MM.1S (cell line): Measurements from ENCODE around the gene TSPAN33.

ENCODE experiments used
- DNase-seq: peaks from one replicate; pipeline ENCODE4 v3.0.0-alpha.2; 2015
- H2AFZ ChIP-seq: fragments of 300-600 bp; sonication (generic); 2 replicates; pipeline ENCODE4 v1.6.0; 2016; ENCODE audit warnings: antibody characterized with exemption, low read length
- H3F3A ChIP-seq: fragments of 300-600 bp; sonication (generic); 2 replicates; pipeline ENCODE4 v1.6.1; 2016; ENCODE audit warnings: mild to moderate bottlenecking, antibody characterized with exemption, low read length, moderate library complexity, mixed read lengths; ENCODE audit not compliant: insufficient read depth
- H3K27ac ChIP-seq: fragments of 300-600 bp; sonication (generic); 2 replicates; pipeline ENCODE4 v1.5.1; 2016; ENCODE audit warnings: mild to moderate bottlenecking, low read length
- H3K27me3 ChIP-seq: fragments of 300-600 bp; sonication (generic); replicated peaks from 2 replicates; pipeline ENCODE4 v1.6.0; 2016; ENCODE audit warnings: low read length; ENCODE audit not compliant: insufficient read depth
- H3K36me3 ChIP-seq: fragments of 300-600 bp; sonication (generic); replicated peaks from 2 replicates; pipeline ENCODE4 v1.6.1; 2016; ENCODE audit warnings: mild to moderate bottlenecking, low read length, mixed read lengths; ENCODE audit not compliant: insufficient read depth
- H3K4me1 ChIP-seq: fragments of 300-600 bp; sonication (generic); 2 replicates; pipeline ENCODE4 v1.6.1; 2016; ENCODE audit warnings: low read length, mixed read lengths
- H3K4me2 ChIP-seq: fragments of 300-600 bp; sonication (generic); 2 replicates; pipeline ENCODE4 v1.6.0; 2016; ENCODE audit warnings: low read depth, low read length
- H3K4me3 ChIP-seq: fragments of 300-600 bp; sonication (generic); 2 replicates; pipeline ENCODE4 v1.5.1; 2016; ENCODE audit warnings: low read length, mixed read lengths
- H3K79me2 ChIP-seq: fragments of 300-600 bp; sonication (generic); 2 replicates; pipeline ENCODE4 v1.6.1; 2016; ENCODE audit warnings: mixed run types, low read length, mixed read lengths
- H3K9ac ChIP-seq: fragments of 300-600 bp; sonication (generic); 2 replicates; pipeline ENCODE4 v1.6.1; 2016; ENCODE audit warnings: low read length, mixed read lengths
- H3K9me2 ChIP-seq: fragments of 300-600 bp; sonication (generic); replicated peaks from 2 replicates; pipeline ENCODE4 v1.6.1; 2016; ENCODE audit warnings: mild to moderate bottlenecking, low read length, mixed read lengths; ENCODE audit not compliant: insufficient read depth
- H3K9me3 ChIP-seq: fragments of 300-600 bp; sonication (generic); replicated peaks from 2 replicates; pipeline ENCODE4 v1.6.1; 2016; ENCODE audit warnings: mild to moderate bottlenecking, low read length, mixed read lengths; ENCODE audit not compliant: insufficient read depth
- H4K20me1 ChIP-seq: fragments of 300-600 bp; sonication (generic); 2 replicates; pipeline ENCODE4 v1.6.1; 2016; ENCODE audit warnings: mild to moderate bottlenecking, low read length, moderate library complexity, mixed read lengths; ENCODE audit not compliant: insufficient read depth
- EZH2 ChIP-seq: fragments of 300-600 bp; sonication (generic); optimal IDR thresholded peaks from 2 replicates; pipeline ENCODE3; 2017; ENCODE audit warnings: low read depth, mild to moderate bottlenecking, antibody characterized with exemption, low read length, mixed read lengths
- EZH2phosphoT487 ChIP-seq: fragments of 300-600 bp; sonication (generic); IDR thresholded peaks from 2 replicates; pipeline ENCODE4 v1.6.1; 2018; ENCODE audit warnings: antibody characterized with exemption, low read length
- TF ChIP-seq, protein P1 (sequence below): fragments of 300-600 bp; sonication (generic); IDR thresholded peaks from 2 replicates; pipeline ENCODE4 v1.5.1; 2016; ENCODE audit warnings: antibody characterized with exemption, low read length, mixed read lengths

The TSPAN33 gene

DNA sequence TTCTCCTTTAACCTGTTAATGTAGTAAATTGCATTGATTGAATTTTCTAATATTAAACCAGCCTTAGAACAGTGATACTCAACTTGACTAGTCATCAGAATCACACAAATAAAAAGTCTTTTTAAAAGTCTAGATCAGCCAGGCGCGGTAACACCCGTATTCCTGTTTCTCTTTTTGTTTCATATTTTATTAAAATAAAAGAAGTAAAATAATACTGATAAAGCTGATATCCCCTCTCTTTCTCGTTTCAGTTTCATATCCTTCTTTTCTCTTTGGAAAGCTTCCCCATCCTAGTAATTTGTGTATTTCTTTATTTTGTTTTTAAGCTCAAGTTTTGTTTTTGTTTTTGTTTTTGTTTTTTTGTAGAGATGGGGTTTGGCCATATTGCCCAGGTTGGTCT lies 53.3 kb downstream of the TSPAN33 start:
- Histone ChIP-seq H3K9me2 (no peaks in the 10 kb centered on the region), H3K9ac (no peak overlapping the region), H3K4me3 (no peak overlapping the region), H4K20me1 (no peaks in the 10 kb centered on the region), H2AFZ (no peak overlapping the region), H3K36me3 (no peaks in the 10 kb centered on the region), H3F3A (no peaks in the 10 kb centered on the region), H3K27ac (no peak overlapping the region), H3K27me3 (no peaks in the 10 kb centered on the region), H3K79me2 (no peaks in the 10 kb centered on the region), H3K9me3 (no peaks in the 10 kb centered on the region), H3K4me1 (no peaks in the 10 kb centered on the region), H3K4me2 (no peak overlapping the region)
- TF ChIP-seq, protein P1, sequence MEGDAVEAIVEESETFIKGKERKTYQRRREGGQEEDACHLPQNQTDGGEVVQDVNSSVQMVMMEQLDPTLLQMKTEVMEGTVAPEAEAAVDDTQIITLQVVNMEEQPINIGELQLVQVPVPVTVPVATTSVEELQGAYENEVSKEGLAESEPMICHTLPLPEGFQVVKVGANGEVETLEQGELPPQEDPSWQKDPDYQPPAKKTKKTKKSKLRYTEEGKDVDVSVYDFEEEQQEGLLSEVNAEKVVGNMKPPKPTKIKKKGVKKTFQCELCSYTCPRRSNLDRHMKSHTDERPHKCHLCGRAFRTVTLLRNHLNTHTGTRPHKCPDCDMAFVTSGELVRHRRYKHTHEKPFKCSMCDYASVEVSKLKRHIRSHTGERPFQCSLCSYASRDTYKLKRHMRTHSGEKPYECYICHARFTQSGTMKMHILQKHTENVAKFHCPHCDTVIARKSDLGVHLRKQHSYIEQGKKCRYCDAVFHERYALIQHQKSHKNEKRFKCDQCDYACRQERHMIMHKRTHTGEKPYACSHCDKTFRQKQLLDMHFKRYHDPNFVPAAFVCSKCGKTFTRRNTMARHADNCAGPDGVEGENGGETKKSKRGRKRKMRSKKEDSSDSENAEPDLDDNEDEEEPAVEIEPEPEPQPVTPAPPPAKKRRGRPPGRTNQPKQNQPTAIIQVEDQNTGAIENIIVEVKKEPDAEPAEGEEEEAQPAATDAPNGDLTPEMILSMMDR, result no peak
- TF ChIP-seq EZH2phosphoT487, result no peak
- no peak for TF ChIP-seq EZH2
- DNase-seq, result no peak

DNA sequence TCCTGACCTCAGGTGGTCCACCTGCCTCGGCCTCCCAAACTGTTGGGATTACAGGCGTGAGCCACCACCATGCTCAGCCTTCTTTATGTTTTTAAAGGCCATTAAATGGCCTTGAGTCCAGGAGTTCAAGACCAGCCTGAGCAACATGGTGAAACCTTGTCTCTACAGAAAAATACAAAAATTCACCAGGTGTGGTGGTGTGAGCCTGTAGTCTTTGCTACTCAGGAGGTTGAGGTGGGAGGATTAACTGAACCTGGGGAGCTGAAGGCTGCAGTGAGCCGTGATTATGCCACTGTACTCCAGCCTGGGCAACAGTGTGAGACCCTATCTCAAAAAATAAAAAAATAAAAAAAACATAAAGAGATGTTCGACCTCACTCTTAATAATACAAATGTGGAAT lies 54.9 kb downstream of the TSPAN33 start:
- no peaks in the 10 kb centered on the region for H4K20me1 ChIP-seq
- no peaks in the 10 kb centered on the region for H3K27me3 ChIP-seq
- H3K9me2 ChIP-seq, result no peaks in the 10 kb centered on the region
- TF ChIP-seq, protein P1, result no peak
- TF ChIP-seq EZH2 (no peak), EZH2phosphoT487 (no peak)
- no peak overlapping the region for H3K4me2 ChIP-seq
- H3K9me3 ChIP-seq, result no peaks in the 10 kb centered on the region
- no peak overlapping the region for H3K27ac ChIP-seq
- H3K36me3 ChIP-seq, result no peaks in the 10 kb centered on the region
- no peaks in the 10 kb centered on the region for H3K79me2 ChIP-seq
- no peaks in the 10 kb centered on the region for H3F3A ChIP-seq
- no peaks in the 10 kb centered on the region for H3K4me1 ChIP-seq
- no peak overlapping the region for H3K9ac ChIP-seq
- H2AFZ ChIP-seq, result no peak overlapping the region
- H3K4me3 ChIP-seq, result no peak overlapping the region
- no peak for DNase-seq

- H3K9ac ChIP-seq, result no peak overlapping the region
- H3K4me3 ChIP-seq, result no peak overlapping the region
- no peaks in the 10 kb centered on the region for H3K27me3 ChIP-seq
- no peak overlapping the region for H2AFZ ChIP-seq
- no peaks in the 10 kb centered on the region for H3K9me2 ChIP-seq
- H3K79me2 ChIP-seq, result no peaks in the 10 kb centered on the region
- H3F3A ChIP-seq, result no peaks in the 10 kb centered on the region
- no peaks in the 10 kb centered on the region for H3K4me1 ChIP-seq
- TF ChIP-seq EZH2phosphoT487 (no peak), EZH2 (no peak)
- TF ChIP-seq, protein P1, result no peak
- H4K20me1 ChIP-seq, result no peaks in the 10 kb centered on the region
- DNase-seq, result no peak
- no peak overlapping the region for H3K4me2 ChIP-seq
- H3K27ac ChIP-seq, result no peak overlapping the region
- H3K9me3 ChIP-seq, result no peaks in the 10 kb centered on the region
- no peaks in the 10 kb centered on the region for H3K36me3 ChIP-seq
Observed at GRCh38 chr7:129202058-129202777, 57.7 kb downstream of the TSPAN33 start.
